GM19043 (cell line): ENCODE measurements around the gene GIN1.
"Not testable (repeated sequence)": the region's sequence is repeated elsewhere in the genome, so short reads cannot be mapped to it uniquely, and the experiment has no call there.

Experiments used
- ATAC-seq: cut with Tn5 transposase; IDR thresholded peaks from one replicate; pipeline ENCODE4 v1.9.1; 2021; ENCODE audit warnings: low read depth; ENCODE audit not compliant: unreplicated experiment

The GIN1 gene

GRCh38 chr5:103111468-103111867, 8.5 kb downstream of the GIN1 start:
- ATAC-seq: no peak

GRCh38 chr5:103110403-103110802, 9.5 kb downstream of the GIN1 start:
- ATAC-seq: no peak

GRCh38 chr5:103109277-103109676, 10.7 kb downstream of the GIN1 start:
- ATAC-seq: no peak

- no peak for ATAC-seq
Measured at GRCh38 chr5:103108086-103108485, 11.9 kb downstream of the GIN1 start.

- no peak for ATAC-seq
Measured at GRCh38 chr5:103102234-103102633, 17.7 kb downstream of the GIN1 start.

GRCh38 chr5:103101079-103101750, 18.7 kb downstream of the GIN1 start:
- ATAC-seq: no peak

GRCh38 chr5:103098993-103099392, 20.9 kb downstream of the GIN1 start:
- no peak for ATAC-seq

GRCh38 chr5:103094737-103095136, 25.2 kb downstream of the GIN1 start:
- ATAC-seq: no peak

GRCh38 chr5:103093727-103094126, 26.2 kb downstream of the GIN1 start:
- no peak for ATAC-seq

- ATAC-seq: no peak
Measured at GRCh38 chr5:103092676-103093075, 27.3 kb downstream of the GIN1 start.

GRCh38 chr5:103090791-103091190, 29.1 kb downstream of the GIN1 start:
- no peak for ATAC-seq

- ATAC-seq: no peak
Measured at GRCh38 chr5:103089272-103089671, 30.7 kb downstream of the GIN1 start.

GRCh38 chr5:103086547-103086946, 33.4 kb downstream of the GIN1 start:
- no peak for ATAC-seq

GRCh38 chr5:103079796-103080195, 40.1 kb downstream of the GIN1 start:
- ATAC-seq: no peak

- no peak for ATAC-seq
Measured at GRCh38 chr5:103075442-103075841, 44.5 kb downstream of the GIN1 start.

- not testable (repeated sequence) for ATAC-seq
Measured at GRCh38 chr5:103073500-103073899, 46.4 kb downstream of the GIN1 start.

- no peak for ATAC-seq
Measured at GRCh38 chr5:103066326-103066725, 53.6 kb downstream of the GIN1 start.

GRCh38 chr5:103060424-103060954, 59.4 kb downstream of the GIN1 start:
- no peak for ATAC-seq

GRCh38 chr5:103059525-103059924, 60.4 kb downstream of the GIN1 start:
- no peak for ATAC-seq

- no peak for ATAC-seq
Measured at GRCh38 chr5:103057208-103058130, 62.5 kb downstream of the GIN1 start.

GRCh38 chr5:103046706-103047105, 73.2 kb downstream of the GIN1 start:
- not testable (repeated sequence) for ATAC-seq
